Mucosa of descending colon (tissue), 3 donors: ENCODE data around the gene MAP6D1. TPM values are rescaled to one million over a fixed set of nuclear protein-coding genes. Genes with fewer than 3 reads are reported as not detected.
A peak's percentile ranks its signal among the peaks of the same experiment; 100 is the strongest.

Source experiments
- ATAC-seq: fragments of 200-7000 bp; cut with Tn5 transposase; one replicate; pipeline ENCODE4 v1.9.1; 2020; ENCODE audit warnings: mild to moderate bottlenecking, moderate library complexity
- DNase-seq, 3 donors: peaks; one replicate each; pipeline ENCODE4 v3.0.0-alpha.2; 2020
- H3K36me3 ChIP-seq: fragments of 200-600 bp; one replicate; pipeline ENCODE4 v1.8.0; 2021; ENCODE audit warnings: low read depth, mild to moderate bottlenecking
- H3K4me1 ChIP-seq: fragments of 200-600 bp; one replicate; pipeline ENCODE4 v1.8.0; 2021; ENCODE audit warnings: low read depth, mild to moderate bottlenecking
- H3K4me3 ChIP-seq: fragments of 200-600 bp; one replicate; pipeline ENCODE4 v1.8.0; 2021; ENCODE audit warnings: mild to moderate bottlenecking
- H3K9me3 ChIP-seq: fragments of 200-600 bp; one replicate; pipeline ENCODE4 v1.8.0; 2021; ENCODE audit warnings: mild to moderate bottlenecking
- CTCF ChIP-seq: fragments of 200-600 bp; IDR thresholded peaks from one replicate; pipeline ENCODE4 v1.8.0; 2022; ENCODE audit warnings: antibody characterized with exemption, mild to moderate bottlenecking
- intact Hi-C, 2 donors: fragments of 100-400 bp; cut with DNase I in 1 of 2; cut with micrococcal nuclease in 1 of 2; formaldehyde crosslinking; loops; one replicate each; pipeline versions ENCODE4 v1.11.0 to v1.11.1; 2022; cut with DNase I, micrococcal nuclease
- total RNA-seq, 3 donors: library from RNA; stranded (reverse); fragmentation: NEBNext Ultra II Directional in 2 of 3; extraction: Animal tissue kit (Norgen Biotek cat#: 25700) in 2 of 3; gene quantifications; one replicate each; pipeline versions ENCODE4 v1.2.1 to v1.2.4, GENCODE V29; 2021 to 2023
- donor health status: DM: no; HTN: no; CAD: no; lungs with moderate emphysema.
- donor health status: DM: no; HTN: no; CAD: no.
- donor health status: DM: no; HTN: yes; CAD: no.

The MAP6D1 gene
- total RNA-seq, 3 donors from 2014 or later = 0.55 to 3.1 (median 1.2) TPM

GRCh38 chr3:183829466-183829865 is 4.1 kb upstream of the MAP6D1 start:
- Histone ChIP-seq H3K4me1 (peaks cover 9% of the 10 kb centered on the region), H3K9me3 (no peaks in the 10 kb centered on the region), H3K4me3 (no peak overlapping the region), H3K36me3 (no peaks in the 10 kb centered on the region)
- DNase-seq (no peak), ATAC-seq (no peak)
- intact Hi-C loops = no loop called here
- no peak for TF ChIP-seq CTCF

GRCh38 chr3:183828538-183828870 is 3.1 kb upstream of the MAP6D1 start:
- Histone ChIP-seq H3K36me3 (no peaks in the 10 kb centered on the region), H3K4me3 (no peak overlapping the region), H3K4me1 (peaks cover 12% of the 10 kb centered on the region), H3K9me3 (no peaks in the 10 kb centered on the region)
- ATAC-seq (no peak), DNase-seq (no peak)
- intact Hi-C loops = no loop called here
- no peak for TF ChIP-seq CTCF

- Histone ChIP-seq H3K4me1 (peaks cover 12% of the 10 kb centered on the region), H3K4me3 (no peak overlapping the region), H3K9me3 (no peaks in the 10 kb centered on the region), H3K36me3 (no peaks in the 10 kb centered on the region)
- DNase-seq = no peak
- intact Hi-C loops = no loop called here
- no peak for ATAC-seq
- TF ChIP-seq CTCF = no peak
These were observed 2.6 kb upstream of the MAP6D1 start for GRCh38 chr3:183827809-183828537.

- H3K36me3 ChIP-seq = no peaks in the 10 kb centered on the region
- DNase-seq (peak in 2 of 3 donors; percentile 17 to 45), ATAC-seq (peak; percentile 53)
- H3K4me3 ChIP-seq = no peak overlapping the region
- H3K4me1 ChIP-seq = peaks cover 12% of the 10 kb centered on the region
- H3K9me3 ChIP-seq = no peaks in the 10 kb centered on the region
- intact Hi-C loops = no loop called here
- TF ChIP-seq CTCF = no peak
These were observed 1.3 kb upstream of the MAP6D1 start for GRCh38 chr3:183826448-183827250.

GRCh38 chr3:183824761-183825455 is 469 bp downstream of the MAP6D1 start:
- ATAC-seq (peak; percentile 54), DNase-seq (peak in 1 of 3 donors; percentile 52)
- H3K36me3 ChIP-seq = no peaks in the 10 kb centered on the region
- no peak overlapping the region for H3K4me3 ChIP-seq
- no peak for TF ChIP-seq CTCF
- H3K4me1 ChIP-seq = peaks cover 12% of the 10 kb centered on the region
- intact Hi-C loops = no loop called here
- no peaks in the 10 kb centered on the region for H3K9me3 ChIP-seq
